A549 (cell line): ENCODE data around the gene CSNK2A1.

Source experiments
- EP300 ChIP-seq, 2 experiments: fragments of >200 bp; sonication (Bioruptor Twin); formaldehyde crosslinking; IDR thresholded peaks; 2 replicates in 1 of 2; 3 replicates in 1 of 2; pipeline ENCODE4 v1.6.1; 2016 to 2017
- GATA3 ChIP-seq: IDR thresholded peaks from 2 replicates; pipeline ENCODE4 v1.6.1; 2012; ENCODE audit warnings: borderline replicate concordance
- NR3C1 ChIP-seq: fragments of >200 bp; sonication (Bioruptor Twin); formaldehyde crosslinking; IDR thresholded peaks from 3 replicates; pipeline ENCODE4 v1.6.1; 2017
- TF ChIP-seq, protein P1 (sequence below): fragments of >200 bp; sonication (Bioruptor Twin); formaldehyde crosslinking; IDR thresholded peaks from 3 replicates; pipeline ENCODE4 v1.5.1; 2016

DNA sequence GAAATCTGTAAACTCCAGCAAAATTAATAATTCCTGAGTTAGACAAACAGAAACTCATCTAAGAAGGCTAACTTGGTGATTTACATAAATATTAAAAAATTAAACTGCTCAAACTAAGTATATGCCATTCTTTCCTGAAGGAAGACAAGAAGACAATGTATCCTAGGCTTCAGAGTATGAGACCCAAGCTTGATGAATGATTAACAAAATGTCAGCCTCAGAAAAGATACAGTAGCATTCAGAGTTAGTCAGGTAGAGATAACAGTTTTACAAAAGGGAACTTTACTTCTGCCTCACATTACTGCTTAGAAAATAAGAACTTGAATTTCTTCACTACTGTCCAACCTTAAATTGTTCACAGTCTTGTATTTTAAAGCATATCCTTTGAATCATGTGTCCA, 12.0 kb downstream of the CSNK2A1 start:
- TF ChIP-seq NR3C1 (no peak), EP300 (IDR thresholded peaks at IDR 0.05) (no peak), GATA3 (no peak)
- TF ChIP-seq, protein P1, sequence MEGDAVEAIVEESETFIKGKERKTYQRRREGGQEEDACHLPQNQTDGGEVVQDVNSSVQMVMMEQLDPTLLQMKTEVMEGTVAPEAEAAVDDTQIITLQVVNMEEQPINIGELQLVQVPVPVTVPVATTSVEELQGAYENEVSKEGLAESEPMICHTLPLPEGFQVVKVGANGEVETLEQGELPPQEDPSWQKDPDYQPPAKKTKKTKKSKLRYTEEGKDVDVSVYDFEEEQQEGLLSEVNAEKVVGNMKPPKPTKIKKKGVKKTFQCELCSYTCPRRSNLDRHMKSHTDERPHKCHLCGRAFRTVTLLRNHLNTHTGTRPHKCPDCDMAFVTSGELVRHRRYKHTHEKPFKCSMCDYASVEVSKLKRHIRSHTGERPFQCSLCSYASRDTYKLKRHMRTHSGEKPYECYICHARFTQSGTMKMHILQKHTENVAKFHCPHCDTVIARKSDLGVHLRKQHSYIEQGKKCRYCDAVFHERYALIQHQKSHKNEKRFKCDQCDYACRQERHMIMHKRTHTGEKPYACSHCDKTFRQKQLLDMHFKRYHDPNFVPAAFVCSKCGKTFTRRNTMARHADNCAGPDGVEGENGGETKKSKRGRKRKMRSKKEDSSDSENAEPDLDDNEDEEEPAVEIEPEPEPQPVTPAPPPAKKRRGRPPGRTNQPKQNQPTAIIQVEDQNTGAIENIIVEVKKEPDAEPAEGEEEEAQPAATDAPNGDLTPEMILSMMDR: no peak
